ENCODE results near the gene SNRPB.
A peak's percentile ranks its signal among the peaks of the same experiment; 100 is the strongest.

The SNRPB gene

DNA sequence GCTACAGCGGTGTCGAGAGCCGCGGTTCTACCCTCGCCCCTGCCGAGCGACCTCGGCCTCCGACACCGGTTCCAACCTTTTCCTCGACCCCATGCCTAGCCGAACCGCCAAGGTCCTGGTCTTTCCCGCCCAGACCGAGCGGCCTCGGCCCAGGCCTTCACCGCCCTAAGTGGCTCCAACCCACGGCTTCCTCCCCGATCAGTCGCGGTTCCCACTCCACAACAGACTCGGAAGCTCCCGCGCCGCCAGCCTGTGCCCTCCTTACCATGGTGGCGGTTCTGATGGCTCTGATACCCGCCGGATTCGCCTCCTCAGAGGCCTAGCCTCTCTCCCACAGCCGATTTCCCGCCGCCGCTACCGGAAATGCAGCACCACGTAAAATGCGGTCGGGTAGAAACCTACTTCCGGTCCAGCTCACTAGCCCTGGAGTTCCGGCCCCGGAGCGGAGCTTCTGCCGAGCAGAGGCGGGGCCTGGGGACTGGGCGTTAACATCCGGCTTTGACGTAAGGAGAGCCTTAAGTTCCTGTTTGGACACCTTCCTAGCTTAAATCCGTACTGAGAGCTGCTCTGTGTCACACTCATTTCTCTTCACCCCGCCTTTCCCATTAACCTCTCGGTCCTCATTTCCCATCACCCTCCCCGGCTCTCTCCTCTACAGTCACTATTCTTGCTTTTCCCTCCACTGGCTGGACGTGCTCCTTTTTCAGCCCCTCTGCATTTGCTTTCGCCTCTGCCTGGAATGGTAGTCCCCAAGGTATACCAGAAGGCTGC lies at the start of gene SNRPB:
SNRPB (minus strand) TSS at position 367 of the 771 bp plus-strand sequence; CDS start at position 268, 99 bp downstream.
- no peaks in the 10 kb centered on the region for H3K9me3 ChIP-seq (ENCODE audit: control insufficient read depth in 2 of 2, low read length in 2 of 2)
- H3K9ac ChIP-seq (ENCODE audit: low read depth in 1 of 2, low read length in 2 of 2): peak within 1 kb of the TSS; percentile 81 to 82
- peak within 1 kb of the TSS; percentile 79 to 93 for H3K4me3 ChIP-seq (ENCODE audit: low read length in 2 of 2)
- peaks cover 14 to 15% of the 10 kb centered on the region in 2 donors for H3K4me1 ChIP-seq (ENCODE audit: control insufficient read depth in 2 of 2, insufficient read depth in 2 of 2, low read length in 2 of 2)
- H3K36me3 ChIP-seq (ENCODE audit: control insufficient read depth in 2 of 2, insufficient read depth in 2 of 2, low read length in 2 of 2): peaks cover 9 to 28% of the 10 kb centered on the region in 2 donors
- no peaks in the 10 kb centered on the region for H3K27me3 ChIP-seq (ENCODE audit: control insufficient read depth in 2 of 2, insufficient read depth in 2 of 2, low read length in 2 of 2)
- H3K27ac ChIP-seq (ENCODE audit: low read depth in 2 of 2, low read length in 2 of 2): peak within 1 kb of the TSS; percentile 93

DNA sequence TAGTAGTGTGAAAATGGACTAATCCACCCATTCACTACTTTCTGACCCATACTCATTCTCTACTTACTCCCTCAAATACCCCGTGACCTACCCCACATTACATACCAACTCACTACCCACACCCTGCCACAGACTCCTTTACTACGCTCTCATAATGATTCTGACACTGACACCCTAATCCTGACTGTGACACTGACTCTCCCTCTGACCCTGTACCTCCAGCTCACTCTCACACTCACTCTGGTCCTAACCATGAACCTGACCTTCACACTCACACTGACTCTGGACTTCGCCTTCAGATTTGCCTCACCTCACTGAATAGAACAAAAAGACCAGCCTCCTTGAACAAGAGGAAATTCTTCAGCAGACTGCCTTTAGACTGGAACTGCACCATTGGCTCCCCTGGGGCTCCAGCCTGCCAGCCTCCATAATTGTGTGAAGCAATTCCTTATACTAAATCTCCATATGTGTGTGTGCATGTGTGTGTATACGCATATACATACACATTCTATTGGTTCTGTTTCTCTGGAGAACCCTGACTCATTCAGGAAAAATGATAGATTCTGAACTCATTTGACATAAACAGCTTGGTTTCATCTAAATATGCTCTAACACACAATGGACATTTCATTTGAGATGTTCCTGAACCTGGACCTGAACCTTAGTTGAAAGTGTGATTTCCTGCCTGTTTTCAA lies 48.7 kb upstream of the SNRPB start:
- Histone ChIP-seq H3K27ac (ENCODE audit: low read depth in 2 of 2, low read length in 2 of 2) (no peak overlapping the region), H3K36me3 (ENCODE audit: control insufficient read depth in 2 of 2, insufficient read depth in 2 of 2, low read length in 2 of 2) (no peaks in the 10 kb centered on the region), H3K4me1 (ENCODE audit: control insufficient read depth in 2 of 2, insufficient read depth in 2 of 2, low read length in 2 of 2) (peaks cover 3 to 4% of the 10 kb centered on the region in 2 donors), H3K9ac (ENCODE audit: low read depth in 1 of 2, low read length in 2 of 2) (no peak overlapping the region), H3K9me3 (ENCODE audit: control insufficient read depth in 2 of 2, low read length in 2 of 2) (no peaks in the 10 kb centered on the region), H3K27me3 (ENCODE audit: control insufficient read depth in 2 of 2, insufficient read depth in 2 of 2, low read length in 2 of 2) (no peaks in the 10 kb centered on the region), H3K4me3 (ENCODE audit: low read length in 2 of 2) (no peak overlapping the region)

DNA sequence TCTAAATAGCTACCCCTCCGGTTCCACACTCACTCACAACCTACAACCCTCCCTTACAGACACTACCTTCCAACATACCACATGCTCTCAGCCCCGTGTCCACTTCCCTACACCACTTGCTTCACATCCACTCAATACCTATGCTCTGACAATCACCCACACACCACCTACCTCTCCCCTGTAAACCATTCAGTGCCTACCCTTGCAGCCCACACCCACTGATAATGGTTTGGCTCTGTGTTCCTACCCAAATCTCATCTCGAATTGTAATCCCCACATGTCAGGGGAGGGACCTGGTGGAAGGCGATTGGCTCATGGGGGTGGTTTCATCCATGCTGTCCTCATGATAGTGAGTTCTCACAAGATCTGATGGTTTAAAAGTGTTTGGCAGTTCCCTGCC lies 48.0 kb upstream of the SNRPB start:
- H3K36me3 ChIP-seq (ENCODE audit: control insufficient read depth in 2 of 2, insufficient read depth in 2 of 2, low read length in 2 of 2): no peaks in the 10 kb centered on the region
- no peak overlapping the region for H3K4me3 ChIP-seq (ENCODE audit: low read length in 2 of 2)
- H3K27ac ChIP-seq (ENCODE audit: low read depth in 2 of 2, low read length in 2 of 2): no peak overlapping the region
- H3K9me3 ChIP-seq (ENCODE audit: control insufficient read depth in 2 of 2, low read length in 2 of 2): no peaks in the 10 kb centered on the region
- H3K9ac ChIP-seq (ENCODE audit: low read depth in 1 of 2, low read length in 2 of 2): no peak overlapping the region
- H3K4me1 ChIP-seq (ENCODE audit: control insufficient read depth in 2 of 2, insufficient read depth in 2 of 2, low read length in 2 of 2): no peaks in the 10 kb centered on the region
- H3K27me3 ChIP-seq (ENCODE audit: control insufficient read depth in 2 of 2, insufficient read depth in 2 of 2, low read length in 2 of 2): no peaks in the 10 kb centered on the region

DNA sequence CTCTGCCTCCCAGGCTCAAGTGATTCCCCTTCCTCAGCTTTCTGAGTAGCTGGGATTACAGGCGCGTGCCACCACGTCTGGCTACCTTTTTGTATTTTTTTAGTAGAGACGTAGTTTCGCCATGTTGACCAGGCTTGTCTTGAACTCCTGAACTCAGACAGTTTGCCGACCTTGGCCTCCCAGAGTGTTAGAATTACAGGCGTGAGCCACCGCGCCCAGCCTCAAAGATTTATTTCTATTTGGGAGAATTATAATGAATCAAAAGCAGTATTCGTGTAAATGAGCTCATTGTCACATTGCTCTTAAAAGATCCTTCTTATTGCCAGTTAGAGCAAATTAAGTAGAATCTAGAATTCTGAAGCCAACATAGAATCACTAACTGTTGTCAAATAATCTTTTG lies 47.5 kb upstream of the SNRPB start:
- Histone ChIP-seq H3K4me1 (ENCODE audit: control insufficient read depth in 2 of 2, insufficient read depth in 2 of 2, low read length in 2 of 2) (no peaks in the 10 kb centered on the region), H3K4me3 (ENCODE audit: low read length in 2 of 2) (no peak overlapping the region), H3K9me3 (ENCODE audit: control insufficient read depth in 2 of 2, low read length in 2 of 2) (no peaks in the 10 kb centered on the region), H3K9ac (ENCODE audit: low read depth in 1 of 2, low read length in 2 of 2) (no peak overlapping the region), H3K27ac (ENCODE audit: low read depth in 2 of 2, low read length in 2 of 2) (no peak overlapping the region), H3K27me3 (ENCODE audit: control insufficient read depth in 2 of 2, insufficient read depth in 2 of 2, low read length in 2 of 2) (no peaks in the 10 kb centered on the region), H3K36me3 (ENCODE audit: control insufficient read depth in 2 of 2, insufficient read depth in 2 of 2, low read length in 2 of 2) (no peaks in the 10 kb centered on the region)

DNA sequence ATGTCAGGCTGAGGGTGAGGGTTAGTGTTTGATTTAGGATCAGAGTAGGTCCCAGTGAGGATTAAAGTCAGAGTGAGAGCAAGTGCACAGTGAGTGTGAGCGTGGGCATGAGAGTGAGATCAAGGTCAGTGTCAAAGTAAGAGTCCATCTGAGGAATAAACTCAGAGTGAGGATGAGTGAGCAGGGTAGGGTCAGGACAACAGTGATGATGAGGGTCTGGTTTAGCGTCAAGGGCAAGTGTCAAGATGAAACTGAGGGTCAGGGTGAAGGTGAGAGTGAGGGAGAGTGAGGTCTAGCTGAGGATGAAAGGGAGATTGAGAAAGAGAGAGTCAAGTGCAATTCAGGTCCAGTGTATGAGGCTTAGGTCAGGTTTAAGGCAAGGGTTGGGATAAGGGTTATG lies 45.8 kb upstream of the SNRPB start:
- Histone ChIP-seq H3K4me3 (ENCODE audit: low read length in 2 of 2) (no peak overlapping the region), H3K9me3 (ENCODE audit: control insufficient read depth in 2 of 2, low read length in 2 of 2) (no peaks in the 10 kb centered on the region), H3K27me3 (ENCODE audit: control insufficient read depth in 2 of 2, insufficient read depth in 2 of 2, low read length in 2 of 2) (no peaks in the 10 kb centered on the region), H3K4me1 (ENCODE audit: control insufficient read depth in 2 of 2, insufficient read depth in 2 of 2, low read length in 2 of 2) (no peaks in the 10 kb centered on the region), H3K36me3 (ENCODE audit: control insufficient read depth in 2 of 2, insufficient read depth in 2 of 2, low read length in 2 of 2) (no peaks in the 10 kb centered on the region), H3K27ac (ENCODE audit: low read depth in 2 of 2, low read length in 2 of 2) (no peak overlapping the region), H3K9ac (ENCODE audit: low read depth in 1 of 2, low read length in 2 of 2) (no peak overlapping the region)

DNA sequence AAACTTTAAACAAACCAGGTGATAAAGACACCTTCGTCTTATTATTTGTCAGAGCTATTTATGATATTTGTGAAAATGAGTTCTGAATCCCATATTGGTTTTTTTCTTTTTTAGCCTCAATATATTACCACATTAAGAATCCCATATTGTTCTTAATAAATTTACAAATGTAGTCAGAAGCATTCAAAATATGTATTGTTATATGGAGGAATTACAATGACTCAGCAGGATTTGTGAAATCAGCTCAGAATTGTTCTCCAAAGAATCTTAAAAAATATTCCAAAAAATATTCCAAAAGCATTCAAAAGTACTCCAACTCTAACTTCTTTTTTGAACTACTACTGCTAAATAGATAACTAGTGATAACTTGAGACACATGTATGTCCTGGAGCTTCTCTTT lies 44.6 kb upstream of the SNRPB start:
- H3K4me3 ChIP-seq (ENCODE audit: low read length in 2 of 2): no peak overlapping the region
- no peak overlapping the region for H3K27ac ChIP-seq (ENCODE audit: low read depth in 2 of 2, low read length in 2 of 2)
- H3K9ac ChIP-seq (ENCODE audit: low read depth in 1 of 2, low read length in 2 of 2): no peak overlapping the region
- no peaks in the 10 kb centered on the region for H3K36me3 ChIP-seq (ENCODE audit: control insufficient read depth in 2 of 2, insufficient read depth in 2 of 2, low read length in 2 of 2)
- H3K4me1 ChIP-seq (ENCODE audit: control insufficient read depth in 2 of 2, insufficient read depth in 2 of 2, low read length in 2 of 2): no peaks in the 10 kb centered on the region
- no peaks in the 10 kb centered on the region for H3K9me3 ChIP-seq (ENCODE audit: control insufficient read depth in 2 of 2, low read length in 2 of 2)
- no peaks in the 10 kb centered on the region for H3K27me3 ChIP-seq (ENCODE audit: control insufficient read depth in 2 of 2, insufficient read depth in 2 of 2, low read length in 2 of 2)

DNA sequence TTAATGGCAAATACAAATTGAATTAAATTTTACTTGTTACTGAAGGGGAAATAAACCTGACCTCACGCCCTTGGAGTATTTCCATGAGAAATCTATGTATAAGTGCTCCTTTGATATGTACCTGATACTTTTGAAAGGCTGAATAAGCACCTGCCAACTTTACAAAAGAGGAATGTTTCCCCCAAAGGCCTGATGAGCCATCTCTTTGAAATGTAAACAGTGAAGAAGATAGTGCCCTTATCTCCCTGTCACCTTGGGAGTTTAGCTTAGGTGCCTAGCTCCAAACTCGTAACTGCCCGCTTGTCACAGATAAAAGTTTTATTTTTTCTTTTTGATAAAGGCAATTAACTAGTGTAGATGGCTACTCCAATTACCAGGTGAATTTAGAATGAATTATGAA lies 39.2 kb upstream of the SNRPB start:
- Histone ChIP-seq H3K36me3 (ENCODE audit: control insufficient read depth in 2 of 2, insufficient read depth in 2 of 2, low read length in 2 of 2) (no peaks in the 10 kb centered on the region), H3K4me1 (ENCODE audit: control insufficient read depth in 2 of 2, insufficient read depth in 2 of 2, low read length in 2 of 2) (peaks cover 9 to 10% of the 10 kb centered on the region in 2 donors), H3K9me3 (ENCODE audit: control insufficient read depth in 2 of 2, low read length in 2 of 2) (no peaks in the 10 kb centered on the region), H3K9ac (ENCODE audit: low read depth in 1 of 2, low read length in 2 of 2) (no peak overlapping the region), H3K27ac (ENCODE audit: low read depth in 2 of 2, low read length in 2 of 2) (no peak overlapping the region), H3K27me3 (ENCODE audit: control insufficient read depth in 2 of 2, insufficient read depth in 2 of 2, low read length in 2 of 2) (no peaks in the 10 kb centered on the region), H3K4me3 (ENCODE audit: low read length in 2 of 2) (peak overlapping the region in 1 of 2 donors; percentile 98)

DNA sequence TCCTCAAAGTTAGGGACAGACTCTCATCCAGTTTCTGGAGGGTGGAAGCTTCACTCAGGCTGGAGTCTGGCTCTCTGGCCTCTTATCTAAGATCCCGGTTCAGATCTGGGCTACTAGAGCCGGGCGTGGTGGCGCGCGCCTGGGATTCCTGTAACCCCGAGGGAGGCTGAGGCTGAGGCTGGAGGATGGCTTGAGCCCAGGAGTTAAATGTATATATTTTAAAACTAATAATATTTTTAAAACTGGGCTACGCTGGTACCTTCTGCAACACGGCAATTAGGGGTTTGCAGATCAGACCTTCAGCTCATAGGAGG lies 38.8 kb upstream of the SNRPB start:
- Histone ChIP-seq H3K9me3 (ENCODE audit: control insufficient read depth in 2 of 2, low read length in 2 of 2) (no peaks in the 10 kb centered on the region), H3K27me3 (ENCODE audit: control insufficient read depth in 2 of 2, insufficient read depth in 2 of 2, low read length in 2 of 2) (no peaks in the 10 kb centered on the region), H3K4me1 (ENCODE audit: control insufficient read depth in 2 of 2, insufficient read depth in 2 of 2, low read length in 2 of 2) (peaks cover 9 to 10% of the 10 kb centered on the region in 2 donors), H3K27ac (ENCODE audit: low read depth in 2 of 2, low read length in 2 of 2) (peak overlapping the region; percentile 71 to 78), H3K9ac (ENCODE audit: low read depth in 1 of 2, low read length in 2 of 2) (peak overlapping the region; percentile 88 to 93), H3K4me3 (ENCODE audit: low read length in 2 of 2) (peak overlapping the region; percentile 84 to 98), H3K36me3 (ENCODE audit: control insufficient read depth in 2 of 2, insufficient read depth in 2 of 2, low read length in 2 of 2) (no peaks in the 10 kb centered on the region)

DNA sequence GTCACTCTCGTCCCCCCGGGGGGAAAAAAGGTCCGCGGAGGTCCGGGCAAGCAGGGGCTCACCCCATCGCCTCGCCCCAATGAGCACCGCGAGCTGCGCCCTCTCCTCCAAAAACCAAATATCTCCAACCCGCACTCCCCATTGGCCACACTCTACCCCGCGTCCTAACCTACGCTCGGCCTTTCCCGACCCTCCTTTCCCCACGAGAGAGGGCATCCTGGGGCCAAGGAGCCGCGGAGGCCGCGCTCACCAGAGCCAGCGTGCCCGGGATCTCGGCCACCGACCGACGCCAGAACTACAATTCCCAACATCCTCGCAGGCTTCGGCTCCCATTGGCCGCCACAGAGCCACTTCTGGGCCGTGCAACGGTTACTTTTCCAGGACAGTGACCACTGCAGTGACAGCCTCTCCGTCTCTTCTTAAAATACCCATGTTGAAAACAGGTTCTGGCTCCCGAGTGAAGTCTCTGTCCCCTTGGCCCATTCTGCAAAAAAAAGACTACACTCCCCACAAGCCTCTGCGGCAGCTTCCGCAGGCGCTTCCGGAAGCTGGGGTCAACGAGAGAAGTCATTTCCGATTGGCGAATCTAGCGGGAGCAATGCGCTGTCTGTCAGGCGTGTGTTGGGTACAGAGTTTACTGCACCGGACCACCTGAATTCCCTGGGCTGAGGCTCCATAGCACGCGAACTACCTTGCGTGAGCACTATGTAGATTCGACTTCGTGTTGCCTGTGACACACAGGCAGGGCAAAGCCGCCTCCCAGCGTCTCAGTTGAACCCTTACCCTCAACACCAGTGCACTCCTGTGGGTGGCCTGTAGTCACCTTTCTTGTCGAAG lies 38.3 kb upstream of the SNRPB start, which contains the start of gene ZNF343:
ZNF343 (minus strand) TSS at position 285 of the 837 bp plus-strand sequence. CDS start 15,020 bp downstream, outside the sequence.
- Histone ChIP-seq H3K4me3 (ENCODE audit: low read length in 2 of 2) (peak within 1 kb of the TSS; percentile 84 to 98), H3K27ac (ENCODE audit: low read depth in 2 of 2, low read length in 2 of 2) (peak within 1 kb of the TSS; percentile 71 to 78), H3K27me3 (ENCODE audit: control insufficient read depth in 2 of 2, insufficient read depth in 2 of 2, low read length in 2 of 2) (no peaks in the 10 kb centered on the region), H3K9me3 (ENCODE audit: control insufficient read depth in 2 of 2, low read length in 2 of 2) (no peaks in the 10 kb centered on the region), H3K9ac (ENCODE audit: low read depth in 1 of 2, low read length in 2 of 2) (peak within 1 kb of the TSS; percentile 88 to 93), H3K4me1 (ENCODE audit: control insufficient read depth in 2 of 2, insufficient read depth in 2 of 2, low read length in 2 of 2) (peaks cover 9 to 10% of the 10 kb centered on the region in 2 donors), H3K36me3 (ENCODE audit: control insufficient read depth in 2 of 2, insufficient read depth in 2 of 2, low read length in 2 of 2) (no peaks in the 10 kb centered on the region)

All from mucosa of rectum (tissue), 2 donors.